Testis (tissue), 2 donors: Measurements from ENCODE around the gene FMNL3.

Source experiments
- POLR2A ChIP-seq: fragments of 450-650 bp; IDR thresholded peaks from one replicate; pipeline ENCODE4 v1.6.1; 2017; ENCODE audit warnings: antibody characterized with exemption, mild to moderate bottlenecking, moderate library complexity
- TF ChIP-seq, protein P1 (sequence below), 3 experiments: fragments of 450-650 bp in 2 of 3; fragments of 200-600 bp in 1 of 3; sonication (generic) in 1 of 3; IDR thresholded peaks; one replicate each; pipeline ENCODE4 v1.5.1; 2016 to 2019; ENCODE audit warnings: antibody characterized with exemption in 3 of 3, mild to moderate bottlenecking in 2 of 3, moderate library complexity in 1 of 3

DNA sequence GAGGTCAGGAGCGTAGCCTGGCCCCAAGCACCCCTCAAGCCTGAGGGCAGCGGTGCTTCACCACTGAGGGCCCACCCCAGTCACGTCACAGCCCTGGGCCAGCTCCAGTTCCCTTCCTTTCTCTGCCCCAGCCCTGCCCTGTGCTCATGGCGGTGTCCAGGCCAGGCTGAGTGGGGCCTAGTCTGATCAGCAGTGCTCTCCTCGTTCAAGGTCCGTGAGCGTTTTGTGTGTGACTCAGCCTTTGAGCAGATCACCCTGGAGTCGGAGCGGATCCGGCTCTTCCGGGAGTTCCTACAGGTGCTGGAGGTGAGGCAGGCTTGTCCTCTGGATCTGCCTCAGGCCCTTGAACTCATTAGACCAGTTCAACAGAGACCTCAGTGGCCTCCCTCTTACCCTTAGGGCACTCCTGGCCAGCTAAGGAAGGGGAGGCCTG lies 64.8 kb downstream of the FMNL3 start:
- TF ChIP-seq, protein P1, sequence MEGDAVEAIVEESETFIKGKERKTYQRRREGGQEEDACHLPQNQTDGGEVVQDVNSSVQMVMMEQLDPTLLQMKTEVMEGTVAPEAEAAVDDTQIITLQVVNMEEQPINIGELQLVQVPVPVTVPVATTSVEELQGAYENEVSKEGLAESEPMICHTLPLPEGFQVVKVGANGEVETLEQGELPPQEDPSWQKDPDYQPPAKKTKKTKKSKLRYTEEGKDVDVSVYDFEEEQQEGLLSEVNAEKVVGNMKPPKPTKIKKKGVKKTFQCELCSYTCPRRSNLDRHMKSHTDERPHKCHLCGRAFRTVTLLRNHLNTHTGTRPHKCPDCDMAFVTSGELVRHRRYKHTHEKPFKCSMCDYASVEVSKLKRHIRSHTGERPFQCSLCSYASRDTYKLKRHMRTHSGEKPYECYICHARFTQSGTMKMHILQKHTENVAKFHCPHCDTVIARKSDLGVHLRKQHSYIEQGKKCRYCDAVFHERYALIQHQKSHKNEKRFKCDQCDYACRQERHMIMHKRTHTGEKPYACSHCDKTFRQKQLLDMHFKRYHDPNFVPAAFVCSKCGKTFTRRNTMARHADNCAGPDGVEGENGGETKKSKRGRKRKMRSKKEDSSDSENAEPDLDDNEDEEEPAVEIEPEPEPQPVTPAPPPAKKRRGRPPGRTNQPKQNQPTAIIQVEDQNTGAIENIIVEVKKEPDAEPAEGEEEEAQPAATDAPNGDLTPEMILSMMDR (IDR thresholded peaks at IDR 0.05), result no peak
- TF ChIP-seq POLR2A, result no peak
